Upper lobe of left lung (tissue), 4 donors: Measurements from ENCODE around the gene ZNF519.

ENCODE experiments used
- CTCF ChIP-seq, 6 experiments: fragments of 450-650 bp in 4 of 6; fragments of 200-600 bp in 2 of 6; sonication (generic) in 2 of 6; IDR thresholded peaks; one replicate each; pipeline ENCODE4 v1.5.1; 2016 to 2019; ENCODE audit warnings: antibody characterized with exemption in 6 of 6
- POLR2A ChIP-seq, 4 donors: fragments of 450-650 bp; IDR thresholded peaks; one replicate each; pipeline ENCODE4 v1.5.1; 2016 to 2017; ENCODE audit warnings: antibody characterized with exemption in 4 of 4, mild to moderate bottlenecking in 2 of 4

- TF ChIP-seq CTCF (IDR thresholded peaks at IDR 0.05) (no peak), POLR2A (IDR thresholded peaks at IDR 0.05) (no peak)
Observed at GRCh38 chr18:14093307-14093915, 38.8 kb downstream of the ZNF519 start.
